Hindlimb muscle (tissue), 1 donor: ENCODE measurements around the gene TIMM17A. TPM values are rescaled to one million over a fixed set of nuclear protein-coding genes. Genes with fewer than 3 reads are reported as not detected.
"Not testable (repeated sequence)": the region's sequence is repeated elsewhere in the genome, so short reads cannot be mapped to it uniquely, and the experiment has no call there.

Experiments
- DNase-seq: peaks from one replicate; pipeline ENCODE4 v3.0.0-alpha.2; 2013
- polyA plus RNA-seq: library from polyadenylated mRNA; unstranded; fragments of 120-200 nt; gene quantifications from one replicate; pipeline ENCODE4 v1.2.1, GENCODE V29; 2013; ENCODE audit not compliant: insufficient read length

Gene TIMM17A
- polyA plus RNA-seq, 1 donor: 35.1 TPM

DNA sequence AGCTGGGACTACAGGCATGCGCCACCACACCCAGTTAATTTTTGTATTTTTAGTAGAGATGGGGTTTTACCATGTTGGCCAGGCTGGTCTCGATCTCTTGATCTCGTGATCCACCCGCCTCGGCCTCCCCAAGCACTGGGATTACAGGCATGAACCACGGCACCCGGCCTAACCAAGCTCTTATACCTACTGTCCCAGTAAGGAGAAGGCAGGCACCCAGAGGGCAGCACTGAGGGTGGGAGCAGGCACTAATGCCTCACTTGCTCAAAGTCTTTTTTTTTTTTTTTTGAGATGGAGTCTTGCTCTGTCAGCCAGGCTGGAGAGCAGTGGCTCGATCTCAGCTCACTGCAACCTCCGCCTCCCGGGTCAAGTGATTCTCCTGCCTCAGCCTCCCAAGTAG lies 15.0 kb upstream of the TIMM17A start:
- not testable (repeated sequence) for DNase-seq

DNA sequence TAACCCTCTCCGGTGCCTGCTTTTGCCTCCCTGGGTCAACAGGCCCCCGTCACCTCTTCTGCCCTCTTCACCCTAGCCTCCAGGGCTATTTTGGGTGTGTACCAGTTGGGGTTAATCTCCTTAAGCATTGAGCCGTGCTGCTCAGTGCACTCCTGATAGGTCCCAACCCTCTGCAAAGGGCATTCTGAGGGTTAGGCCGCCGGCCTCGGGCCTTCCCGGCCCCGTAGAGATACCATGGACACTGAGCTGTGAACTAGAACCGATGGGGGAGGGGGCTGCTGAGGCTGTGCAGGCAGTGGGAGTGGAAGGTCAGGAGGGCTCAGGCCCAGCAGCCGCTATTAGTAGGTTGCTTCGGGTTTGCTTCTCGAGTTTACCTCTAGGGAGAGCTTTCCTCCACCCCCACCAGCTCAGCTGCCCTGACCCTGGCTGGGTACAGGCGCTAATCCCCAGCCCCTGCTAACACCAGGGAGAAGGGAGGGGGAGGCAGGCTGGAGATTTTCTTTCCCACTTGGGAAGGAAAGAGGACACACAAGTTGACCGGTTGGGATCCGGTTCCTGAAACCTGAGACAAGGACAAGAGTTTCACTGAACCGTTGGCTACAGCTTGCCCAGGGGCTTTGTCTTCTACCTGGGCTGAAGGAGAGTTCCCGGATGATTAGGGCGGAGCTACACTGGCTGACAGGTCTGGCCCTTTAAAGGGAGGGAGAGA lies 13.7 kb upstream of the TIMM17A start:
- DNase-seq: no peak

DNA sequence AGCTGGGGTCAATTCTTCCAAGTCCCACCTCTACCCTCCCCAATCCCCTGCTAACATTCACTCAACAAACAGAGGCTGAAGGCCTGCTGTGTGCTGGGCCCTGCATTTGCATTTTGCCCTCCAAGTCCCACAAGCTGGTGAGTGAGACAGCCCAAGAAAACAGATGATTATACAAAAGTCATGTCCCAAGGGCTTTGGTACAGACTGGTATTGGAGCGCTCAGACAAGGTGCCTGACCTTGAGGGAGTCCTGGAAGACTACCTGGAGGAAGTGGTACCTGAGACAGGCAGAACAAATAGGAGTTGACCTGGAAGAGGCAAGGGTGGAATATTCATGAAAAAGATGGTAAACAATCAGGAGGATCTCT lies 13.2 kb upstream of the TIMM17A start:
- no peak for DNase-seq

DNA sequence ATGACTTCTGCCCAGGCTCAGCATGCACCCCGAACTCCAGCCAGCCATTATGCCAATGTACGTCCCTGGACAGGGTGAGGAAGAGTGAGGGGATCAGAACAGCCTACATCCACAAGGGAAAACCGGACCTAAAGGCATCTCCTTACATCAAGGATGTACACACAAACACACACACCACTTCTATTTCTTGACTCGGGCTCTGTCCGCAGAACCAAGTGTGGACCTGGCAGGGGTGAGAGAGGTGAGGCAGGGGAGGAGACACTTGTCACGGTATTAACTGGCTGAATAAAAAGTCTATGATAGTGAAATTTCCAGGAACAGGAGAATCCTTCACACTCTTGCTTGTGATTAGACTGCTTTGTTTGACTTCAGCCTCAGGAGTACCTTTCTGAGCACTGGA lies 11.3 kb upstream of the TIMM17A start:
- DNase-seq: no peak

DNA sequence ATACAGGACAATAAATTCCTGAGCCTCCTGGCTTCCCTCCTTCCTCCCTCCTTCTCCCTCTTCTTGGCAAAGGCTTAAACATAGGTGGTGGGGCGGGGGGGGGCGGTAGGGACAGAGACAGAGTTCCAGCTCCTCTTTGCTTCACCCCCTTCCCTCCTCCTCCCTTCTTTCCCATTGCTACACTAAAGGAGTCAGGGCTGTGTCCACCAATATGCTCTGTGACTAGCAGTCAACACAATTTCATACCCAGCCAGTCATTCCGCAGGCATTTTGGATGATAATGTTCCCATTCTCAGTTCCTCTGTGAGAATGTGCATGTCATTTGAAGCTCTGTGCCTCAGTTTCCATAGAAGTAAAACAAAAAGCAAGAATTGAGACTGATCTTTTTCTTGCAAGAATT lies 10.7 kb upstream of the TIMM17A start:
- no peak for DNase-seq

DNA sequence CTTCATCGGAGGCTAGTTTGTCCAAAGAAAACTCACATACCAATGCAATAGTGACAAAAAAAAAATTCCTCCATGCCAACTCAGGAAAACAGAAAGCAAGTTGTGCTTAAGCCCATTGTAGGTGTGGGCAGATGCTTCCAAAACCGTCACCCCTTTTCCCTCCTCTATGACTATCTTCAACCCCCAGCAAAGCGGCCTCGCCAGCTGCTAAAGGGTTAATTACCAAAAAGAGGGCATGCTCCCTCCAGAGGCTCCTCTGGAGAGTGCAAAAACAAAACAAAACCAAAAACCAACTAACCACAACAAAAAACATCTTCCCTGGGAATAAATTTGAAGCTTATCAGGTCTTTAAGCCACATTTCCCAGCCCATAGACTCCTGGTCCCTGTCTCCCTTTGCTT lies 10.1 kb upstream of the TIMM17A start:
- DNase-seq: no peak

DNA sequence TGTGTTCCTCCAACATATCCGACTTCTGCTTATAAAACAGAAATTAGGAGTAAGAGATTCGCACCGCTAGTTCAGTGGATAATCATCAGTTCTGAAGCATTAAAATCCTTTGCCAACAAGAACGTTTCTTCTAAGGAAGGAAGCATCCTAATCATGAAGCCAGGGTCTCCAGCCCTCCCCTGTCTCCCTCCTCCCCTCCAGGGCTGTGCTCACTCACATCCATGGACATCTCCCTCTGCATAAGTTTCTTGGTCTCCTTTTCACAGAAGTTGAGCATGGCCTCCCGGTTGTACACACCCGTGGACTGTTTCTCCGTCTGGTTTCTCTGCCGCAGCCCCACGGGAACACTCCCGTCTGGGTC lies 9.5 kb upstream of the TIMM17A start:
- DNase-seq: no peak

DNA sequence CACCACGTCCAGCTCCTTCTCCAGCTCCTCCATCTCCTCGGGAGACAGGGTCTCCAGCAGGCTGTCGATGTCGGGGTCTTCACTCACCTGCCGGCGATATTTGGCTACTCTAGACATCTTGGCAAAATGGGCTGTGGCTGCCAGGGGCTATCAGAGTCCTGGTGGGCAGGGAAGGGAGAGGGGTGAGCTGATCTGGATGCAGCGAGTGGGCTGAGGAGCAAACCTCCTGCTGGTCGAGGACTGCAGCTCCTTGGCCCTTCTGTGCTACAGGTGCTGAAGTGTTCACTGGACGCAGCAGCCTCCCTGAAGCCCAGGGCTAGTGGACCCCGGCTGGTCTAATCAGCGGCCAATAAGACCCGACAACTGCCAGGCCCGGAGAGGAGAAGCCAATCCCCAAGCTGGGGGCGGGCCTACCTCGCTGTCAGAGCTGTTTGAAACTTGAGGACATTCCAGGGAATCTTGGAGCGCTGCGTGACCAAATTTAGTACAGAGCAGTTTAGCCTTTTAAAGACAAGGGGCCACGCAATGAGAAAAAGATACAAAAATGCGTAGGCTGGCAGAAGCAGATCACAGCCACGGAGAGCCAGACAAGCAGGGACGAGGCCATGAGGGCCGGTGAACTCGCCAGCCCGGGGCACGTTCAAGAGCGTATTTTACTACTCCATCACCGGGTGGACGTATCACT lies 8.9 kb upstream of the TIMM17A start, which contains the start of gene LMOD1:
TSS of gene LMOD1 (minus strand) at position 325 of the 685 bp plus-strand sequence. CDS start at position 117, 208 bp downstream.
- peak; percentile 67 for DNase-seq

DNA sequence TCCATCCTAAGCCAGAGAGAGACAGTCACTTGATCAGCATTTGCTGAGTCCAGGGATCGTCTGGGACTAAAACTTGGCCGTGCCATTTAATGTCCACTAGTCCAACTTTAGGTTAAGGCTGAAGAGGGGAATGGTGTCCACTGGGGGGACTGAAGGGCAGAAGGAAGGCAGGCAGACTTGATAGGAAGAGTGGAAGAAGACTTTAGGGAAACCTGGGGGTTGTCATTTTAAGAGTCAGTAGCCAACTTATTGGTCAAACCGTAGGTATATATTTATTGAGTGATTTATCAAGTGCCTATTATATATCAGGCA lies 7.7 kb upstream of the TIMM17A start:
- DNase-seq: no peak

DNA sequence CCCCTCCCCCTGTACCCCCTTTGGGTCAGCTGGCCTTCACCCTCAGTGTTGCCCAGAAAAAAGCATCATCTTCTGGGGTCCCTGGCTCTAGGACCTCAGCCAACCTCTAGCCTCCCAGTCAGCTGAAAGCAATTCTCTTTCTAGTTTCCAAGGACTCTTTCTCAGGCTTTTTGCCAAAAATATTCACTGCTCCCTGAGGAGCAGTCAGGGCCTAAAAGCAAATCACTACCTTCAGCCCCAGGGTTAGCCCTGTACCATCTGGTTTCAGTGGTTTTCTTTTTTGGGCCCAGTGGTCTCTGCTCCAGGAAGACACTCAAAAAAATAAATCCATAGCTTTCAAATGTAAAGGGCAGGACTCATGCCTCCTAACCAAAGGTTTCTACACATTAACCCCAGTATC lies 5.8 kb upstream of the TIMM17A start:
- DNase-seq: no peak

DNA sequence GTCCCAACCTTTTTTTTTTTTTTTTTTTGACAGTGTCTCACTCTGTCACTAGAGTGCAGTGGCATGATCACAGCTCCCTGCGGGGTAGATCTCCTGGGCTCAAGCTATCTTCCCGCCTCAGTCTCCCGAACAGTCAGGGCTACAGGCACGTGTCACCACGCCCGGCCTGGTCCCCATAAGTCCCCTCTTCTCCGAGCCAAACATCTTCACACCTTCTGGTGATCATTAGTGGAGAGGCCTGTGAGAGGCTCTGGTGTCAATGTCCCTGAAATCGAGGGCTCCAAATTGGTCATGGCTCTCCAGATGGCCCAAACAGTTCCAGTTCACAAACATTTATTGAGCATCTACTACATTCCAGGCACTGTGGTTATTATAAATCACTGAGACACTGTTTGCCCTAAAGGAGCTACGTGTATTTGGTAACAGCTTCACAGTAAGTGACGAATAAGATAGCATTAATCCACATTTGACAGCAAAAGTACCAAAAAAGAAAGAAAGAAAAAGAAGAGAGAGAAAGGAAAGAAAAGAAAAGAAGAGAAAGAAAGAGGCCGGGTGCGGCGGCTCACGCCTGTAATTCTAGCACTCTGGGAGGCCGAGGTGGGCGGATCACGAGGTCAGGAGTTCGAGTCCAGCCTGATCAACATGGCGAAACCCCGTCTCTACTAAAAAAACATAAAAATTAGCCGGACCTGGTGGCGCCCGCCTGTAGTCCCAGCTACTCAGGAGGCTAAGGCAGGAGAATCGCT lies 867 bp upstream of the TIMM17A start:
- no peak for DNase-seq

DNA sequence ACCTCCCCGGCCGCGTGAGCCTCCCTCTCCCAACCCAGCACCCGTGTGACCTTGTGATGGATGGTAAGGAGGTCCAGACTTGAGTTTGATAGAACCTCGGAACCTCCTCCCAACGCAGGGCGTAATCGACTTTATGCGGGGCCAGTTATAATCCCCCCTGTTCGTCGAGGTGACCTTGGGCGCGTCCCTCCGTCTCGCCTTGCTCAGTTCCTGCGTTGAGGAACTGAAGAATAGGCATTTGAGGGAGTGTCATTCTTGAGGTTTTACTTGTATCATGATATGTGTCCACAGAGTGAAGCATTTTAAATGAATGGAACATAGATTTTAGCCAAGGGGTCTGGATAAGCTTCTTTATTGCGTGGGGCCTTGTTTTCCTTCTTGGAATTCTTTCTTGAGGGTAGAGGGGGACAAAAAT lies 433 bp downstream of the TIMM17A start:
- DNase-seq: no peak

DNA sequence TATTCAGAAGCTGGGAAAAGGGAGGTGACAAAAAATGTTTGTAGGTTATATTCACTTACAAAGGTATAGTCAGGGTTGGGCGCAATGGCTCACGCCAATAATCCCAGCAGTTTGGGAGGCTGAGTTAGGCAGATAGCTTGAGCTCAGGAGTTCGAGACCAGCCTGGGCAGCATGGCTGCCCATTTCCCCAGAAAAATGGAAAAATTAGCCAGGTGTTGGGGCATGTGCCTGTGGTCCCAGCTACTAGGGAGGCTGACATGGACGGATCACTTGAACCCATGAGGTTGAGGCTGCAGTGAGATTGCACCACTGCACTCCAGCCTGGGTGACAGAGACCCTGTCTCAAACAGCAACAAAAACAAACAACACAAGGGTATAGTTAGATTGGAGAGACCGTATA lies 3.0 kb downstream of the TIMM17A start:
- DNase-seq: no peak

DNA sequence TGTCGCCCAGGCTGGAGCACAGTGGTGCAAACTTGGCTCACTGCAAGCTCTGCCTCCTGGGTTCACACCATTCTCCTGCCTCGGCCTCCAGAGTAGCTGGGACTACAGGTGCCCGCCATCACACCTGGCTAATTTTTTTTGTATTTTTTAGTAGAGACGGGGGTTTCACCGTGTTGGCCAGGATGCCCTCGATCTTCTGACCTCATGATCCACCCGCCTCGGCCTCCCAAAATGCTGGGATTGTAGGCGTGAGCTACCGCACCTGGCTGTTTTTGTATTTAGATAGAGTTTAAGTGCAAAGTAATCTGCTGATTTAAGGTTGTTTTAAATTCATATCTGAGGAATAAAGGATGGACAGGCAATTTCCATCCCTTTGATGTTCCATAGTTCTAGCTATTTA lies 7.1 kb downstream of the TIMM17A start:
- DNase-seq: not testable (repeated sequence)

DNA sequence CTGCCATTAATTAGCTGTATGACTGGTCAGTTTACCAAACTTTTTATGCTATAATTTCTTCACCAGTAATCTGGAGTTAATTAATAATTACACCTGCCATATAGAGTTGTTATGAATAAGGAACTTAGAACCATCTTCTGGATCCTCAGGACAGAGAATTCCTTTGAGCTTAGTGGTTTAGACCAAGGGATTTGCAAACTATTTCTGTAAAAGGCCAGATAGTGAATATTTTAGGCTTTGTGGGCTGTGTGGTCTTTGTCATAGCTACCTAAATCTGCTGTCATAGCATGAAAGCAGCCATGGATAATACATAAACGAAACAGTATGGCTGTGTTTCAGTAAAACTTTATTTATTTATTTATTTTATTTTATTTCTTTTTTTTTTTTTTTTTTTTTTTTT lies 9.0 kb downstream of the TIMM17A start:
- no peak for DNase-seq

DNA sequence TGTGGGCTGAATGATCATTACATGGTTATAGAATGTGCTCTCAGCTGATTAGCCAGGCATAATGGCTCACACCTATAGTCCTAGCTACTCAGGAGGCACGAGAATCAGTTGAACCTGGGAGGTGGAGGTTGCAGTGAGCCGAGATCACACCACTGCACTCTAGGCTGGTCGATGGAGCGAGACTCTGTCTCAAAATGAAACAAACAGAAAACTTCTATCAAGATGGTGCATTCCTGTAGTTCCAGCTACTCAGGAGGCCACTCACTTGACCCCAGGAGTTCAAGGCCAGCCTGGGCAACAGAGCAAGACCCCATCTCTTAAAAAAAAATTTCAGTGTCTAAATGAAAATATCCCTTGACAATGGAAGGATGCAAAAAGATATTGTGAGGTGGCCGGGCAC lies 10.9 kb downstream of the TIMM17A start:
- no peak for DNase-seq

DNA sequence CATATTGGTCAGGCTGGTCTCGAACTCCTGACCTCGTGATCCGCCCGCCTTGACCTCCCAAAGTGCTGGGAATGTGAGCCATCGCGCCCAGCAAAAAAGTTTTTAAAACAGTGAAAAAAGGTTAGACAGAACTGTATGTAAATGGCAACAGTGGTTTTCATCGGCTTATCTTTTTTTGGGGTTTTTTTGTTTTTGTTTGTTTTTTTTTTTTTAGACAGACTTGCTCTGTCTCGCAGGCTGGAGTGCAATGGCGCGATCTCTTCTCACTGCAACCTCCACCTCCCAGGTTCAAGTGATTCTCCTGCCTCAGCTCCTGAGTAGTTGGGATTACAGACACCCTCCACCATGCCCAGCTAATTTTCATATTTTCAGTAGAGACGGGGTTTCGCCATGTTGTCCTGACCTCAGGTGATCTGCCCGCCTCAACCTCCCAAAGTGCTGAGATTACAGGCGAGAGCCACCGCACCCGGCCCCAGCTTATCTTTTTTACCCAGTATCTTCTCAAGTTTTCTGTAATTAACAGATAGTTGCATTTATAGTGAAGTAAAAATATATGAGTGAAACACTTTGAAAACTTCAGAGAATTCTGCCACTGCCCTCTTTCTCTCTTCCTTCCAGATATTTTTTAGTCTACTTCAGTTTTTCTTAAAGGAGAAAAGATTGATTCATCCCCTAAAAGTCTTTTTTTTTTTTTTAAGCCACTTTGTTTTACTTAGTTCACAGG lies 13.1 kb downstream of the TIMM17A start:
- no peak for DNase-seq

DNA sequence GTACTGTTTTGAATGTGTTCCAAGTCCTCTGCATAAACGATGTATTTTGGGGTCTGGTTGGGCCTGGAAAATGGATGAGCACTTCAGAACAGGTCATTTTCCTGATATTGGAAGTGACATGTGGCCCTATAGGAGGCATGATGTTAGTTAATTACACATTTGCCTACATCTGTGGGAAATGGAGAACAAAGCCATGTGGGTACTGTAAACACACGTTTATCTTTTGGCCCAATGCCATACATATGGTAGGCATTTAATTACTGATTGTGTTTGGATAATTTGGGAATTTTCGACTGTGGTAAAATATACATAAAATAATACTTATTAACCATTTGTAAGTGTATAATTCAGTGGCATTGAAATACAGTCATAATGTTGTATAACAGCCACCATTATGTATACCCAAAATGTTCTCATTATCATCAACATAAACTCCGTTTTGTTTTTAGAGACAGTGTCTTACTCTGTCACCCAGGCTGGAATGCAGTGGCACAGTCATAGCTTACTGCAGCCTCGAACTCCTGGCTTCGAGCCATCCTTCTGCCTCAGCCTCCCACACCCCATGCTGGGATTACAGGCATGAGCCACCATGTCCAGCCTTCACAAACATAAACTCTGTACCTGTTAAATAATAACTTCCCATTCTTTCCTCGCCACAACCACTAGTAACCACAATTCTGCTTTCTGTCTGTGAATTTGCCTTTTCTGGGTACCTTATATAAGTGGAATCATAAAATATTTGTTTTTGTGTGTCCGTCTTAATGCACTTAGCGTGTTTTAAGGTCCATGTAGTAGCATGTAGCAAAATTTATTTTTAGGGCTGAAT lies 15.2 kb downstream of the TIMM17A start:
- no peak for DNase-seq

DNA sequence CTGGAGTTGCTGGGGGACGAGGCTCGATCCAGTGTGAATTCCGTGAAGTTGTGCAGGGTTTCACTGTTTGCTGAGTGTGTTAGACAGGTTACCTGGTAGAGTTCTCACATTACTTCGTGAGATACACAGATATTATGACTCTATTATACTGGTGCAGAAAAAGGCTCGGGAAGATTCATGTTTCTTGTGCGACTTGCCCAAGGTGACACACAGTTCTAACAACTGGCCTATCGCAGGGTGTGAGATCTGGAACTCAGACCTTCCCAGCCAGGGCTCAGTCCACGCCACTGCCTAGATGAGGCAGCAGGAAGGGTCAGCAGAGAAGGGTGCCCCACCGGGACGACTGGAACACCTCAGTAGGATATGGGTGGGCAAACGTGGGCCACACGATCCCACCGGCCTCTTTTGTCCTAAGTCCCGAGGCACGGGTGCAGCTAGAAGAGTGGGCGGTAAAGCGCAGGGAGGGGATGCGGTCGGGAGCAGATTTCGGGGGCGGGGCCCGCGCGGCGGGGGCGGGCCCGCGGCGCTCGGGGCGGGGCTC lies 26.8 kb downstream of the TIMM17A start:
- no peak for DNase-seq

DNA sequence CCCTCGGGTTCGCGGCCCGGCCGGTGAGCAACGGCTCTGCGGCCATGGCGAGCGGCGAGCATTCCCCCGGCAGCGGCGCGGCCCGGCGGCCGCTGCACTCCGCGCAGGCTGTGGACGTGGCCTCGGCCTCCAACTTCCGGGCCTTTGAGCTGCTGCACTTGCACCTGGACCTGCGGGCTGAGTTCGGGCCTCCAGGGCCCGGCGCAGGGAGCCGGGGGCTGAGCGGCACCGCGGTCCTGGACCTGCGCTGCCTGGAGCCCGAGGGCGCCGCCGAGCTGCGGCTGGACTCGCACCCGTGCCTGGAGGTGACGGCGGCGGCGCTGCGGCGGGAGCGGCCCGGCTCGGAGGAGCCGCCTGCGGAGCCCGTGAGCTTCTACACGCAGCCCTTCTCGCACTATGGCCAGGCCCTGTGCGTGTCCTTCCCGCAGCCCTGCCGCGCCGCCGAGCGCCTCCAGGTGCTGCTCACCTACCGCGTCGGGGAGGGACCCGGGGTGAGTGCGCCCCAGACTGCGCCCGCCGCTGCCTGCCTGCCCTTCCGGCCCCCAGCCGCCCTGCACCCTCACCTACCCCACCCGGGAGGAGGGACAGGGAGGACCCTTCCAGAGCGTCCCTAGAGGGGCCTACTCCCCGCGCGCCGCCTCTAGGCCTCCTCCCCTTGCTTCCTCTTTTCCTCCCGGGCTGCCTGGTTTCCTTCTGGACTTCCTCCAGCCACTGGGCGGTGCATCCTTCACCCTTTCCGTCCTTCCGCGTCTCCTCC lies 27.5 kb downstream of the TIMM17A start, which contains the start of gene RNPEP:
TSS of gene RNPEP (plus strand) at position 26 of the 757 bp plus-strand sequence. CDS start at position 45, 19 bp downstream.
- DNase-seq: peak; percentile 77

DNA sequence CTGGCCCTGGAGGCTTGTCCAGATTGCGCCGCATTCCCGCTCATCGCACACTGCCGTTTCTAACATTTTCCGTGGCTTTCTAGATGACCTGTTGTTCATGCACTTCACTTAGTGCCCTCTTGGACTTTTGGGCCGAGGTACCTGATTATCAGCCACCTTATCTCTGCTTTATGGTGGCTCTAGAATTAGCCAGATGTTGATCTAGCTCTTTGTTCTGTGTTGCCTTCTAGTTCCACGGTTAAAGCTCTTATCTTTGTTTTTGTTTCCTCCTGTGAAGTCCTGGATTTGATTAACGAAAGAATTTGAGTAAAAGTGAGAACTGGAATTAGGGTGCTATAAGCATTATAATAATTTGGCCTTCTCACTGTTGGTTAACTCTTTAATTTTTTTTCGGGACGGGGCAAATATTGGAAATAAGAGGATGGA lies 28.1 kb downstream of the TIMM17A start:
- DNase-seq: no peak
